Endometrium (tissue), 2 donors: ENCODE data around the gene FAM163B.
"Not testable (repeated sequence)": the region's sequence is repeated elsewhere in the genome, so short reads cannot be mapped to it uniquely, and the experiment has no call there.

Experiments
- FAIRE-seq: peaks from 2 replicates; lab custom pipeline; 2012; peaks lifted over from hg19 to GRCh38; lab: Jason Lieb, UNC
- donor health status: control.
- donor health status: control.

The FAM163B gene

GRCh38 chr9:133639613-133640012, 30.4 kb upstream of the FAM163B start:
- FAIRE-seq, result no peak

GRCh38 chr9:133638711-133639110, 29.5 kb upstream of the FAM163B start:
- no peak for FAIRE-seq

GRCh38 chr9:133638076-133638475, 28.9 kb upstream of the FAM163B start:
- no peak for FAIRE-seq

GRCh38 chr9:133637451-133638055, 28.4 kb upstream of the FAM163B start:
- FAIRE-seq, result no peak

- no peak for FAIRE-seq
Observed at GRCh38 chr9:133636902-133637301, 27.7 kb upstream of the FAM163B start.

- no peak for FAIRE-seq
Observed at GRCh38 chr9:133635533-133636531, 26.6 kb upstream of the FAM163B start, which contains the start of gene DBH. Gene DBH, plus strand, starts transcription at chr9:133636363. Its CDS starts 9 bp downstream, at chr9:133636372.

- FAIRE-seq, result no peak
Observed at GRCh38 chr9:133635098-133635497, 25.9 kb upstream of the FAM163B start.

- FAIRE-seq, result no peak
Observed at GRCh38 chr9:133634081-133634691, 25.0 kb upstream of the FAM163B start.

- no peak for FAIRE-seq
Observed at GRCh38 chr9:133633681-133634080, 24.5 kb upstream of the FAM163B start.

- no peak for FAIRE-seq
Observed at GRCh38 chr9:133632806-133633680, 23.9 kb upstream of the FAM163B start.

- FAIRE-seq, result no peak
Observed at GRCh38 chr9:133631111-133631510, 21.9 kb upstream of the FAM163B start.

- FAIRE-seq, result no peak
Observed at GRCh38 chr9:133629221-133630110, 20.3 kb upstream of the FAM163B start.

- no peak for FAIRE-seq
Observed at GRCh38 chr9:133628766-133629165, 19.6 kb upstream of the FAM163B start.

GRCh38 chr9:133627341-133627740, 18.2 kb upstream of the FAM163B start:
- no peak for FAIRE-seq

- not testable (repeated sequence) for FAIRE-seq
Observed at GRCh38 chr9:133626008-133626407, 16.8 kb upstream of the FAM163B start.

GRCh38 chr9:133622555-133622954, 13.4 kb upstream of the FAM163B start:
- FAIRE-seq, result no peak

GRCh38 chr9:133621725-133622267, 12.6 kb upstream of the FAM163B start:
- no peak for FAIRE-seq

- FAIRE-seq, result no peak
Observed at GRCh38 chr9:133619791-133620190, 10.6 kb upstream of the FAM163B start.

GRCh38 chr9:133618726-133619125, 9.5 kb upstream of the FAM163B start:
- FAIRE-seq, result no peak

- no peak for FAIRE-seq
Observed at GRCh38 chr9:133616643-133617405, 7.6 kb upstream of the FAM163B start.
